Activated CD4-positive, alpha-beta memory T cell treated with anti-CD3 and anti-CD28 coated beads for 36 hours (primary cell): Measurements from ENCODE around the gene TSACC. TPM values are rescaled to one million over a fixed set of nuclear protein-coding genes. Genes with fewer than 3 reads are reported as not detected.

Experiments used
- total RNA-seq, 2 experiments: library from RNA; stranded (reverse); gene quantifications; one replicate each; pipeline ENCODE4 v1.2.3, GENCODE V29; 2021

The TSACC gene
- total RNA-seq, 2 experiments from 2014 or later: not detected

Other genes with a start within 250 kb of the TSACC start
- 100 to 1,000 TPM; 210 to 211 TPM for gene LMNA, start 223.8 kb upstream of the TSACC start, total RNA-seq
- gene SEMA4A, start 184.9 kb upstream of the TSACC start, total RNA-seq: 10 to 100 TPM; 68.2 to 75.1 TPM
- 10 to 100 TPM; 61.3 to 62.2 TPM for gene SLC25A44, start 144.4 kb upstream of the TSACC start, total RNA-seq
- gene PMF1, start 125.5 kb upstream of the TSACC start, total RNA-seq: 100 to 1,000 TPM in 1 of 2 experiments, 10 to 100 TPM in 1; 99.5 to 105 TPM
- gene BGLAP, start 96.3 kb upstream of the TSACC start, total RNA-seq: 1 to 10 TPM in 1 of 2 experiments, under 1 TPM in 1; 0.90 to 2.3 TPM
- gene PAQR6, start 90.5 kb upstream of the TSACC start, total RNA-seq: 1 to 10 TPM; 3.9 to 4.0 TPM
- 10 to 100 TPM; 65.1 to 68.0 TPM for gene SMG5, start 55.7 kb upstream of the TSACC start, total RNA-seq
- 1 to 10 TPM; 6.8 to 9.1 TPM for gene TMEM79, start 54.2 kb upstream of the TSACC start, total RNA-seq
- 10 to 100 TPM; 13.0 to 14.8 TPM for gene GLMP, start 42.8 kb upstream of the TSACC start, total RNA-seq
- gene VHLL, start 39.2 kb upstream of the TSACC start, total RNA-seq: not detected
- gene CCT3, start 234 bp upstream of the TSACC start, total RNA-seq: 100 to 1,000 TPM; 344 to 356 TPM
- not detected for gene RHBG, start 30.7 kb downstream of the TSACC start, total RNA-seq
- gene MEF2D, start 162.2 kb downstream of the TSACC start, total RNA-seq: 10 to 100 TPM; 35.9 to 39.7 TPM
- gene IQGAP3, start 234.0 kb downstream of the TSACC start, total RNA-seq: 10 to 100 TPM; 16.9 to 19.3 TPM
- gene TTC24, start 241.2 kb downstream of the TSACC start, total RNA-seq: under 1 TPM; 0.51 to 0.90 TPM